Right lobe of liver (tissue), 4 donors: Measurements from ENCODE around the gene JAKMIP1.

Experiments
- CTCF ChIP-seq, 4 donors: fragments of 200-600 bp in 3 of 4; fragments of 450-650 bp in 1 of 4; IDR thresholded peaks; one replicate each; pipeline versions ENCODE4 v1.5.1 to v1.8.0; 2016 to 2022; ENCODE audit warnings: antibody characterized with exemption in 4 of 4, mild to moderate bottlenecking in 2 of 4
- POLR2A ChIP-seq: fragments of 450-650 bp; IDR thresholded peaks from one replicate; pipeline ENCODE4 v1.6.1; 2017; ENCODE audit warnings: antibody characterized with exemption, mild to moderate bottlenecking
- donor health status: DM: no; HTN: no; CAD: no.
- donor health status: DM: no; HTN: no; CAD: no.
- donor health status: DM: no; HTN: yes; CAD: no.

GRCh38 chr4:6125103-6125651 is 75.2 kb downstream of the JAKMIP1 start:
- TF ChIP-seq CTCF (IDR thresholded peaks at IDR 0.05), result no peak
- no peak for TF ChIP-seq POLR2A
